H9 (cell line): ENCODE measurements around the gene AREG. TPM values are rescaled to one million over a fixed set of nuclear protein-coding genes. Genes with fewer than 3 reads are reported as not detected.

Experiments used
- DNase-seq: peaks from one replicate; pipeline ENCODE4 v3.0.0-alpha.2; 2017
- H2AFZ ChIP-seq: one replicate; pipeline ENCODE4 v1.6.1; 2013; ENCODE audit warnings: mild to moderate bottlenecking, low read length, control low read depth, moderate library complexity
- H2AK5ac ChIP-seq: 2 replicates; pipeline ENCODE4 v1.6.1; 2013; ENCODE audit warnings: low read length, control low read depth, mixed read lengths; ENCODE audit not compliant: insufficient read length
- H2BK120ac ChIP-seq: one replicate; pipeline ENCODE4 v1.6.1; 2013; ENCODE audit warnings: low read depth, mild to moderate bottlenecking, low read length, control low read depth, inconsistent platforms; ENCODE audit not compliant: poor library complexity, severe bottlenecking
- H2BK12ac ChIP-seq: 2 replicates; pipeline ENCODE4 v1.6.1; 2013; ENCODE audit warnings: low read length, control low read depth, mixed read lengths, low read depth; ENCODE audit not compliant: insufficient read length
- H2BK15ac ChIP-seq: 2 replicates; pipeline ENCODE4 v1.6.1; 2013; ENCODE audit warnings: low read depth, low read length, control low read depth
- H2BK20ac ChIP-seq: one replicate; pipeline ENCODE4 v1.6.1; 2013; ENCODE audit warnings: low read depth, mild to moderate bottlenecking, low read length, control low read depth, inconsistent platforms; ENCODE audit not compliant: poor library complexity, severe bottlenecking
- H2BK5ac ChIP-seq: 2 replicates; pipeline ENCODE4 v1.6.1; 2013; ENCODE audit warnings: low read length, control low read depth, mixed read lengths; ENCODE audit not compliant: insufficient read length
- H3K14ac ChIP-seq: 2 replicates; pipeline ENCODE4 v1.6.1; 2013; ENCODE audit warnings: low read length, control low read depth; ENCODE audit not compliant: insufficient read depth
- H3K18ac ChIP-seq: 2 replicates; pipeline ENCODE4 v1.6.1; 2013; ENCODE audit warnings: low read depth, mild to moderate bottlenecking, mixed read lengths, low read length, control low read depth; ENCODE audit not compliant: insufficient read length
- H3K23ac ChIP-seq: 2 replicates; pipeline ENCODE4 v1.6.1; 2013; ENCODE audit warnings: low read length, control low read depth, mixed read lengths, low read depth; ENCODE audit not compliant: insufficient read length
- H3K23me2 ChIP-seq: 2 replicates; pipeline ENCODE4 v1.6.1; 2013; ENCODE audit warnings: low read depth, mild to moderate bottlenecking, mixed read lengths, low read length, control low read depth; ENCODE audit not compliant: insufficient read length, poor library complexity, severe bottlenecking
- H3K27ac ChIP-seq: 2 replicates; pipeline ENCODE4 v1.5.1; 2013; ENCODE audit warnings: low read length, control low read depth, mixed read lengths, low read depth; ENCODE audit not compliant: insufficient read length
- H3K27me3 ChIP-seq: 2 replicates; pipeline ENCODE4 v1.6.1; 2013; ENCODE audit warnings: low read length, control low read depth, inconsistent platforms; ENCODE audit not compliant: insufficient read depth
- H3K4ac ChIP-seq: 2 replicates; pipeline ENCODE4 v1.6.1; 2013; ENCODE audit warnings: low read depth, mild to moderate bottlenecking, control low read depth, inconsistent platforms, low read length, moderate library complexity
- H3K4me1 ChIP-seq: 2 replicates; pipeline ENCODE4 v1.6.1; 2013; ENCODE audit warnings: low read length, control low read depth, inconsistent platforms; ENCODE audit not compliant: insufficient read depth
- H3K4me2 ChIP-seq: 2 replicates; pipeline ENCODE4 v1.6.1; 2013; ENCODE audit warnings: low read length, control low read depth, mixed read lengths; ENCODE audit not compliant: insufficient read length, insufficient read depth
- H3K56ac ChIP-seq: 2 replicates; pipeline ENCODE4 v1.6.1; 2013; ENCODE audit warnings: low read depth, mild to moderate bottlenecking, mixed read lengths, low read length, control low read depth; ENCODE audit not compliant: insufficient read length
- H3K79me1 ChIP-seq: 2 replicates; pipeline ENCODE4 v1.6.1; 2013; ENCODE audit warnings: low read depth, mild to moderate bottlenecking, moderate library complexity, low read length, control low read depth, inconsistent platforms; ENCODE audit not compliant: insufficient read depth, poor library complexity, severe bottlenecking
- H3K79me2 ChIP-seq: 2 replicates; pipeline ENCODE4 v1.6.1; 2013; ENCODE audit warnings: low read length, control low read depth, inconsistent platforms; ENCODE audit not compliant: insufficient read depth
- H3K9ac ChIP-seq: 2 replicates; pipeline ENCODE4 v1.6.1; 2013; ENCODE audit warnings: low read length, control low read depth, mixed read lengths; ENCODE audit not compliant: insufficient read length; ENCODE audit errors: extremely low read depth
- H3K9me3 ChIP-seq: one replicate; pipeline ENCODE4 v1.6.1; 2013; ENCODE audit warnings: low read depth, low read length, inconsistent platforms; ENCODE audit not compliant: control insufficient read depth
- H3T11ph ChIP-seq: one replicate; pipeline ENCODE4 v1.6.1; 2013; ENCODE audit warnings: mild to moderate bottlenecking, low read length, control low read depth, inconsistent platforms
- H4K20me1 ChIP-seq: one replicate; pipeline ENCODE4 v1.6.1; 2013; ENCODE audit not compliant: control insufficient read depth, insufficient read length, insufficient read depth
- H4K5ac ChIP-seq: 2 replicates; pipeline ENCODE4 v1.6.1; 2013; ENCODE audit warnings: low read depth, mild to moderate bottlenecking, mixed read lengths, low read length, control low read depth; ENCODE audit not compliant: insufficient read length
- H4K8ac ChIP-seq: replicated peaks from 2 replicates; pipeline ENCODE4 v1.6.1; 2013; ENCODE audit warnings: low read length, control low read depth, mixed read lengths, low read depth; ENCODE audit not compliant: insufficient read length
- H4K91ac ChIP-seq: 2 replicates; pipeline ENCODE4 v1.6.1; 2013; ENCODE audit warnings: low read depth, mild to moderate bottlenecking, moderate library complexity, mixed read lengths, low read length, control low read depth; ENCODE audit not compliant: insufficient read length
- H3K27ac Mint-ChIP-seq, 3 experiments: 2 replicates in 2 of 3; 3 replicates in 1 of 3; pipeline ENCODE4 v1.8.0; 2020 to 2021; ENCODE audit warnings: mixed read lengths in 3 of 3, mild to moderate bottlenecking in 1 of 3, moderate library complexity in 1 of 3
- H3K27me3 Mint-ChIP-seq: 2 replicates; pipeline ENCODE4 v1.8.0; 2021; ENCODE audit warnings: low read depth, mild to moderate bottlenecking, moderate library complexity, mixed read lengths
- H3K36me3 Mint-ChIP-seq, 3 experiments: 2 replicates in 2 of 3; 3 replicates in 1 of 3; pipeline ENCODE4 v1.8.0; 2020 to 2021; ENCODE audit warnings: low read depth in 3 of 3, mixed read lengths in 3 of 3; ENCODE audit not compliant: insufficient read depth in 1 of 3
- H3K4me1 Mint-ChIP-seq, 2 experiments: 2 replicates each; pipeline ENCODE4 v1.8.0; 2020; ENCODE audit warnings: mixed read lengths in 2 of 2
- H3K4me3 Mint-ChIP-seq, 2 experiments: 2 replicates in 1 of 2; 3 replicates in 1 of 2; pipeline ENCODE4 v1.8.0; 2020 to 2021; ENCODE audit warnings: mild to moderate bottlenecking in 2 of 2, mixed read lengths in 2 of 2, moderate library complexity in 1 of 2
- H3K9me3 Mint-ChIP-seq, 2 experiments: 2 replicates in 1 of 2; 3 replicates in 1 of 2; pipeline ENCODE4 v1.8.0; 2020; ENCODE audit warnings: mild to moderate bottlenecking in 2 of 2, mixed read lengths in 2 of 2, moderate library complexity in 1 of 2
- CTCF ChIP-seq: fragments of 200-600 bp; sonication (generic); conservative IDR thresholded peaks from 3 replicates; pipeline ENCODE4 v1.8.0; 2021; ENCODE audit warnings: antibody characterized with exemption, mild to moderate bottlenecking
- WGBS: extraction: QIAGEN DNeasy Blood & Tissue Kit; methylation state at CpG from one replicate; pipeline ENCODE4 v1.1.7; 2013; ENCODE audit warnings: missing lambda C conversion rate, low lambda C conversion rate, mixed read lengths; ENCODE audit not compliant: insufficient read length; ENCODE audit errors: extremely low coverage; 5-methylcytosine and 5-hydroxymethylcytosine counted together
- total RNA-seq: library from RNA; stranded (reverse); gene quantifications from 2 replicates; pipeline ENCODE4 v1.2.1, GENCODE V29; 2021

The AREG gene
- total RNA-seq, 1 experiment from 2014 or later: 0.28 TPM

DNA sequence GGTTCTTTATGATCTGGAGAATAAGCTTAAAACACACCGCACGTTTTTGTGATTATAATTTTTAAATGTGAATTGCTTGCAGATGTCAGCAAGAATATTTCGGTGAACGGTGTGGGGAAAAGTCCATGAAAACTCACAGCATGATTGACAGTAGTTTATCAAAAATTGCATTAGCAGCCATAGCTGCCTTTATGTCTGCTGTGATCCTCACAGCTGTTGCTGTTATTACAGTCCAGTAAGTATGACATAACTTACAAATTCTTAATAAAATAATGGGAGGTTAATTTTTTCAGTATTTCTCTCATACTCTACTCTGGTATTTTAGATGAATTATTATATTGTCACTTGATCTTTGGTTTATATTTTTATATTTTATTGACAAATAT lies 5.4 kb downstream of the AREG start:
- H3K27me3 Mint-ChIP-seq: peaks cover 18% of the 10 kb centered on the region
- Histone ChIP-seq H3K23me2 (peaks cover 3% of the 10 kb centered on the region), H3K4me1 (peaks cover 2% of the 10 kb centered on the region; the same call in 1 of the 2 replicates), H2AFZ (no peak overlapping the region), H3K56ac (no peak overlapping the region), H3K9me3 (no peaks in the 10 kb centered on the region), H2BK15ac (no peak overlapping the region), H4K8ac (no peak overlapping the region), H4K5ac (no peak overlapping the region), H2AK5ac (no peak overlapping the region), H4K91ac (no peak overlapping the region), H2BK12ac (no peak overlapping the region), H3K4ac (no peak overlapping the region), H3K14ac (no peak overlapping the region), H3K79me1 (no peaks in the 10 kb centered on the region), H3K4me2 (no peak overlapping the region), H3K27ac (no peak overlapping the region), H3K27me3 (no peaks in the 10 kb centered on the region), H3K9ac (no peak overlapping the region), H3K79me2 (no peaks in the 10 kb centered on the region), H4K20me1 (no peaks in the 10 kb centered on the region), H2BK120ac (no peak overlapping the region), H2BK5ac (no peak overlapping the region), H3K23ac (no peak overlapping the region), H3T11ph (no peak overlapping the region), H2BK20ac (no peak overlapping the region), H3K18ac (no peak overlapping the region)
- no peaks in the 10 kb centered on the region for H3K36me3 Mint-ChIP-seq
- no peaks in the 10 kb centered on the region; a peak in 1 of 5 replicates for H3K9me3 Mint-ChIP-seq
- no peak for DNase-seq
- no peak for TF ChIP-seq CTCF
- H3K4me3 Mint-ChIP-seq: no peak overlapping the region
- H3K27ac Mint-ChIP-seq: no peak overlapping the region
- peaks cover 12 to 14% of the 10 kb centered on the region in 2 experiments for H3K4me1 Mint-ChIP-seq
- no CpG with 5 or more reads among the region's 4 CpGs for WGBS
